ENCODE data around the gene SIRPA. TPM values are rescaled to one million over a fixed set of nuclear protein-coding genes. Genes with fewer than 3 reads are reported as not detected.

Gene SIRPA
- total RNA-seq, 2 donors from 2014 or later, result 20.3 to 31.0 TPM

DNA sequence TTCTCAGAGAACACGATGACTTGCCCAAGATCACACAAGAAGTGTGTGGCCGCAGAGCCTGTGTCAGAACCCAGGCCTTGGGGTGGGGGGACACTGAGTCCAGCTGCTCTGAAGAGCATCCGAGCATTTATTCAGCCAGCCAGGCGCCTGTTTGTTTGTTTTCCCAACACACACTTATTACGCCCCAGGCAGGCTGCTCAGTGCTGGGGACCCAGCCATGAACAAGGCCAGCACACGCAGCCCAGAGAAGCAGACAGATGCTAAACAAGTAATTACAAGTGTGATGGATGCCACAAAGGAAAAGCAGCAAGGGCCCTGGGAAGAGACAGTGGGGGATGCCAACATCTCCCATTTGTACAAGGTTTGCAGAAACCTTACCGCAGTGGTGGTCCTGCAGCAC, 19.4 kb upstream of the SIRPA start:
- Histone ChIP-seq H3K9me3 (no peaks in the 10 kb centered on the region), H3K4me1 (replicated peaks) (no peaks in the 10 kb centered on the region), H3K27ac (no peak overlapping the region), H3K36me3 (no peaks in the 10 kb centered on the region), H3K27me3 (replicated peaks; ENCODE audit: insufficient read depth) (no peaks in the 10 kb centered on the region), H3K4me3 (no peak overlapping the region)
- TF ChIP-seq, protein P1, sequence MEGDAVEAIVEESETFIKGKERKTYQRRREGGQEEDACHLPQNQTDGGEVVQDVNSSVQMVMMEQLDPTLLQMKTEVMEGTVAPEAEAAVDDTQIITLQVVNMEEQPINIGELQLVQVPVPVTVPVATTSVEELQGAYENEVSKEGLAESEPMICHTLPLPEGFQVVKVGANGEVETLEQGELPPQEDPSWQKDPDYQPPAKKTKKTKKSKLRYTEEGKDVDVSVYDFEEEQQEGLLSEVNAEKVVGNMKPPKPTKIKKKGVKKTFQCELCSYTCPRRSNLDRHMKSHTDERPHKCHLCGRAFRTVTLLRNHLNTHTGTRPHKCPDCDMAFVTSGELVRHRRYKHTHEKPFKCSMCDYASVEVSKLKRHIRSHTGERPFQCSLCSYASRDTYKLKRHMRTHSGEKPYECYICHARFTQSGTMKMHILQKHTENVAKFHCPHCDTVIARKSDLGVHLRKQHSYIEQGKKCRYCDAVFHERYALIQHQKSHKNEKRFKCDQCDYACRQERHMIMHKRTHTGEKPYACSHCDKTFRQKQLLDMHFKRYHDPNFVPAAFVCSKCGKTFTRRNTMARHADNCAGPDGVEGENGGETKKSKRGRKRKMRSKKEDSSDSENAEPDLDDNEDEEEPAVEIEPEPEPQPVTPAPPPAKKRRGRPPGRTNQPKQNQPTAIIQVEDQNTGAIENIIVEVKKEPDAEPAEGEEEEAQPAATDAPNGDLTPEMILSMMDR (IDR thresholded peaks at IDR 0.05), result no peak
- WGBS, result 46% methylated on average over 7 of the region's 7 CpGs
- intact Hi-C loops (cut with DNase I), result no loop called here
- no peak for DNase-seq (ENCODE audit: low spot score)

DNA sequence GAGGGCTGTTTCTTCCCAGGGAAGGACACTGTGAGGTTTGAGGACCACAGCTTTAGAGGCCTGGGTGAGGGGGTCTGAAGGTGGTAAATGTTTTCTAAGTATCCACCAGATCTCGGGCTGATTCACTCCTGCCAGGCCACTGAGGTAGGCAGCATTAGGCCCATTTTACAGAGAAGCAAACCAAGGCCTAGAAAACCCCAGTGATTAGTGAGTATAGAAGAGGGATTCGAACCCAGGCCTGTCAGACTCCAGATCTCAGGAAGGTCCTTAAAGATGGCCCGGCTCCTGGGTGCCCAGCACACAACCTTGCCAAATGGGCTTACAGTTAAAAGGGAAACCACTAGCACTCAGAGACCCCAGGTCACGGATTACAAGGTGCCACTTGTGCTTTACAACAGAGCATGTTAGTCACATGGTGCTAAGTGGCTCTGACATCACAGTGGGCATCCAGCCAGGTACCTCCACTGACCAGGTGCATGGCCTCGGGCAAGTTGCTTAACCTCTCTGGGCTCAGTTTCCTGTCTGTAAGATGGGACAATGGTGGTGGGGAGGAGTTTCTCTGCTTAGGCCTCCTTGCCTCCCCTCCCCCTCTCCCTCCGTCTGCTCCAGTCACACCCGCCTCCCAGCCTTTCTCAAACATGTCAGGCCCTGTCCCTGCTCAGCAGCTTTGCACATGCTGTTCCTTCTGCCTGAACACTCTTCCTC, 18.8 kb upstream of the SIRPA start:
- Histone ChIP-seq H3K4me3 (no peak overlapping the region), H3K36me3 (no peaks in the 10 kb centered on the region), H3K27me3 (replicated peaks; ENCODE audit: insufficient read depth) (no peaks in the 10 kb centered on the region), H3K4me1 (replicated peaks) (no peaks in the 10 kb centered on the region), H3K9me3 (no peaks in the 10 kb centered on the region), H3K27ac (no peak overlapping the region)
- DNase-seq (ENCODE audit: low spot score), result no peak
- 82% methylated on average over 6 of the region's 7 CpGs for WGBS
- no peak for TF ChIP-seq POLR2AphosphoS5 (IDR thresholded peaks at IDR 0.05)
- intact Hi-C loops (cut with DNase I), result no loop called here

DNA sequence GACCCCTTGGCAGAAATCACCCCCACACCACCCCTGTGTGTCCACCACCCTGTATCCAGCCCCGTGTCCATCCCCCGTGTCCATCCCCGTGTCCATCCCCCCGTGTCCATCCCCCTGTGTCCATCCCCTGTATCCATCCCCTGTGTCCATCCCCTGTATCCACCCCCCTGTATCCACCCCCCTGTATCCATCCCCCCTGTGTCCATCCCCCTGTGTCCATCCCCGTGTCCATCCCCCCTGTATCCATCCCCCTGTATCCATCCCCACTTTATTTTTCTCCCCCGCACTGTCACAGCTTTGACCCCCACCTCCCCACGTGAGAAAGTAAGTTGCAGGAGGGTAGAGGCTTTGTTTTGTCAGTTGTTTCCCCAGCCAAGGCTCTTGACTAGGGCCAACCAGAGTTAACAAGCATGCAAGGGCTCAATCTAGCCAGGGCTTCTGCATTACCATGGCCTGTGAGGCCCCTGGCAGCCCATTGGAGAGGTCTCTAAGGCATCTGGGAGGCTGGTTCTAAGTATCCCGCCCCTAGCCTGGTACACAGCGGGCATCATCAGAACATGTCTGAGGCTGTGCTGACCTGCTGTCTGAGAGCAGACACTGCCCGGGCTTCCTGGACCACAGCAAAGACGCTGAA, 18.1 kb upstream of the SIRPA start:
- H3K4me3 ChIP-seq, result no peak overlapping the region
- H3K36me3 ChIP-seq, result no peaks in the 10 kb centered on the region
- H3K27ac ChIP-seq, result no peak overlapping the region
- intact Hi-C loops (cut with DNase I), result no loop called here
- H3K4me1 ChIP-seq (replicated peaks), result no peaks in the 10 kb centered on the region
- 65% methylated on average over 10 of the region's 11 CpGs for WGBS
- H3K27me3 ChIP-seq (replicated peaks; ENCODE audit: insufficient read depth), result no peaks in the 10 kb centered on the region
- DNase-seq (ENCODE audit: low spot score), result no peak
- H3K9me3 ChIP-seq, result no peaks in the 10 kb centered on the region
- TF ChIP-seq POLR2AphosphoS5 (IDR thresholded peaks at IDR 0.05), result no peak
- TF ChIP-seq POLR2A (IDR thresholded peaks at IDR 0.05), result no peak
- TF ChIP-seq, protein P1 (IDR thresholded peaks at IDR 0.05), result no peak

DNA sequence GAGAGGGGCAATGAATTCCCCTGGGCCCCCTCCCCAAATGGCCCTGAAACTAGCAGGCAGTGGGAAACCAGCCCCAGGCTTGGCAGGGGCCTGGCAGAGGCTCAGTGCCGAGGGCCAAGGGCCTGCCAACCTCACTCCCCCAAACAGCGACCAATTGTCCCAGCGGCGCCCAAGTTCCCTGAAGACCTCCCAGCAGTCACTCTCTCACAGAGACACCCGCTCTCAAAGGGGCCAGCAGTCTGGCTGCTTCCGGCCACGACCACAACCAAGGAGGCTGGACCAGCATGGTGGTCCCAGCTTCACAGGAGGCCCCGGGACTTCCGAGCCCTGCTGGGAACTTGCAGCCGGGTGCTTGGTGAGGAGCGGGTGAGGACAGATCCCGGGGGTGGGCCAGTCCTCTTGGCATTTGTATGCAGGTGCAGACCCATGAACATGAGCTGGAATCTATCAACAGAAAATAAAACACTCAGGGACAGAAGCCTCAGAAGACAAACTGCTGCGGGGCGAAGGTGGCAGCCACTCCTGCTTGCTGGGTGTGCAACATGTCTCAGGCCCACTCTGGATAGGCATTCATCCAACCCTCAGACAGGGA, 17.5 kb upstream of the SIRPA start:
- no peak for DNase-seq (ENCODE audit: low spot score)
- H3K27ac ChIP-seq, result no peak overlapping the region
- H3K36me3 ChIP-seq, result no peaks in the 10 kb centered on the region
- intact Hi-C loops (cut with DNase I), result no loop called here
- H3K4me3 ChIP-seq, result no peak overlapping the region
- H3K4me1 ChIP-seq (replicated peaks), result no peaks in the 10 kb centered on the region
- WGBS, result 46% methylated on average over 14 of the region's 14 CpGs
- H3K27me3 ChIP-seq (replicated peaks; ENCODE audit: insufficient read depth), result no peaks in the 10 kb centered on the region
- H3K9me3 ChIP-seq, result no peaks in the 10 kb centered on the region
- TF ChIP-seq POLR2A (IDR thresholded peaks at IDR 0.05), result no peak
- TF ChIP-seq POLR2AphosphoS5 (IDR thresholded peaks at IDR 0.05), result no peak
- TF ChIP-seq, protein P1 (IDR thresholded peaks at IDR 0.05), result no peak

DNA sequence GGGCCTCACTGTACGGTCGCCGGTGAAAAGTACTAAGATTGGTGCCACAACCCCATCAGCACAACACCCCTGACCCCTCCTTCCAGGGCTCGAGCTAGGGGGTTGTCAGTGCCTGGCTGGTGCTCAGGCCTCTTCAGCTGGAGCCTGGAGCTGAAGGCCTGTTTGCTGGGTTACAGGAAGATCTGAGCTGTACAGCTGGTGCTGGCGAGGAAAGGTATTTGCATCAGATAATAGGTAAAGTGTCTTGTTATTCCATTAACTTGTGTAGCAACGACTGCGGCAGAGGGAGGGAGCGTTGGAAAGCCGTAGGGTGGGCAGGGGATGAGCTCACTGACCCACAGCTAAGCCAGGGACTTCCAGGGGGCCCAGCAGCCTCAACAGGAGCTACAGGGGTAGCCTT, 15.8 kb upstream of the SIRPA start:
- no peak overlapping the region for H3K4me3 ChIP-seq
- H3K9me3 ChIP-seq, result no peaks in the 10 kb centered on the region
- intact Hi-C loops (cut with DNase I), result no loop called here
- no peaks in the 10 kb centered on the region for H3K27me3 ChIP-seq (replicated peaks; ENCODE audit: insufficient read depth)
- no peaks in the 10 kb centered on the region for H3K4me1 ChIP-seq (replicated peaks)
- DNase-seq (ENCODE audit: low spot score), result no peak
- TF ChIP-seq POLR2AphosphoS5 (IDR thresholded peaks at IDR 0.05) (no peak), POLR2A (IDR thresholded peaks at IDR 0.05) (no peak)
- TF ChIP-seq, protein P1 (IDR thresholded peaks at IDR 0.05), result no peak
- H3K27ac ChIP-seq, result no peak overlapping the region
- H3K36me3 ChIP-seq, result no peaks in the 10 kb centered on the region
- 38% methylated on average over 9 of the region's 9 CpGs for WGBS
